SK-N-SH treated with all-trans-retinoic acid at 6 μM for 48 hours (cell line): Measurements from ENCODE around the gene PCDHGA3.
"Not testable (repeated sequence)": the region's sequence is repeated elsewhere in the genome, so short reads cannot be mapped to it uniquely, and the experiment has no call there.

Source experiments
- ATAC-seq: fragments of 200-7000 bp; cut with Tn5 transposase; 3 replicates; pipeline ENCODE4 v1.9.1; 2020; ENCODE audit warnings: mild to moderate bottlenecking, moderate library complexity
- BACH2 ChIP-seq: fragments of 250-450 bp; sonication (Bioruptor Pico); IDR thresholded peaks from 2 replicates; pipeline ENCODE4 v1.9.0; 2021; ENCODE audit warnings: mild to moderate bottlenecking, borderline replicate concordance
- ESRRG ChIP-seq: fragments of 250-450 bp; sonication (Bioruptor Pico); IDR thresholded peaks from 2 replicates; pipeline ENCODE4 v1.6.1; 2021; ENCODE audit warnings: mild to moderate bottlenecking
- GLIS3 ChIP-seq: fragments of 250-450 bp; sonication (Bioruptor Pico); IDR thresholded peaks from 2 replicates; pipeline ENCODE4 v1.5.0; 2020; ENCODE audit warnings: mild to moderate bottlenecking, moderate library complexity
- ISL1 ChIP-seq: fragments of 250-450 bp; sonication (Bioruptor Pico); IDR thresholded peaks from 2 replicates; pipeline ENCODE4 v2.1.2; 2022; ENCODE audit warnings: mild to moderate bottlenecking, moderate library complexity
- OSR1 ChIP-seq: fragments of 250-450 bp; sonication (Bioruptor Pico); IDR thresholded peaks from 2 replicates; pipeline ENCODE4 v1.8.0; 2022; ENCODE audit warnings: moderate library complexity, mild to moderate bottlenecking, inconsistent platforms
- PPARA ChIP-seq: fragments of 250-450 bp; sonication (Bioruptor Pico); IDR thresholded peaks from 2 replicates; pipeline ENCODE4 v1.5.0; 2020; ENCODE audit warnings: mild to moderate bottlenecking, borderline replicate concordance
- SNAI2 ChIP-seq: fragments of 250-450 bp; sonication (Bioruptor Pico); IDR thresholded peaks from 2 replicates; pipeline ENCODE4 v1.5.0; 2020; ENCODE audit warnings: mild to moderate bottlenecking, moderate library complexity
- TOX ChIP-seq: fragments of 250-450 bp; sonication (Bioruptor Pico); IDR thresholded peaks from 2 replicates; pipeline ENCODE4 v1.8.0; 2021; ENCODE audit warnings: mild to moderate bottlenecking, moderate library complexity, borderline replicate concordance
- ZFP3 ChIP-seq: fragments of 250-450 bp; sonication (Bioruptor Pico); IDR thresholded peaks from 2 replicates; pipeline ENCODE4 v1.5.0; 2020; ENCODE audit warnings: mild to moderate bottlenecking, moderate library complexity
- ZFP30 ChIP-seq: fragments of 450-650 bp; formaldehyde crosslinking; IDR thresholded peaks from 2 replicates; pipeline ENCODE4 v1.5.0; 2022; ENCODE audit warnings: mild to moderate bottlenecking, moderate library complexity
- ZNF565 ChIP-seq: fragments of 450-650 bp; formaldehyde crosslinking; conservative IDR thresholded peaks from 2 replicates; pipeline ENCODE4 v1.5.0; 2020; ENCODE audit warnings: low read depth, mild to moderate bottlenecking, moderate library complexity
- ZNF8 ChIP-seq: fragments of 450-650 bp; formaldehyde crosslinking; IDR thresholded peaks from 2 replicates; pipeline ENCODE4 v1.5.0; 2020; ENCODE audit warnings: mild to moderate bottlenecking, moderate library complexity
- TF ChIP-seq, protein P1 (sequence below): fragments of 250-450 bp; sonication (Bioruptor Pico); IDR thresholded peaks from 2 replicates; pipeline ENCODE4 v1.5.1; 2020; ENCODE audit warnings: low read depth, mild to moderate bottlenecking, moderate library complexity
- TF ChIP-seq, protein P2 (sequence below): fragments of 250-450 bp; sonication (Bioruptor Pico); IDR thresholded peaks from 2 replicates; pipeline ENCODE4 v1.8.0; 2020; ENCODE audit warnings: mild to moderate bottlenecking, moderate library complexity, borderline replicate concordance
- TF ChIP-seq, protein P3 (sequence below): fragments of 250-450 bp; sonication (Bioruptor Pico); IDR thresholded peaks from 2 replicates; pipeline ENCODE4 v1.5.1; 2021; ENCODE audit warnings: mild to moderate bottlenecking, moderate library complexity

Gene PCDHGA3

DNA sequence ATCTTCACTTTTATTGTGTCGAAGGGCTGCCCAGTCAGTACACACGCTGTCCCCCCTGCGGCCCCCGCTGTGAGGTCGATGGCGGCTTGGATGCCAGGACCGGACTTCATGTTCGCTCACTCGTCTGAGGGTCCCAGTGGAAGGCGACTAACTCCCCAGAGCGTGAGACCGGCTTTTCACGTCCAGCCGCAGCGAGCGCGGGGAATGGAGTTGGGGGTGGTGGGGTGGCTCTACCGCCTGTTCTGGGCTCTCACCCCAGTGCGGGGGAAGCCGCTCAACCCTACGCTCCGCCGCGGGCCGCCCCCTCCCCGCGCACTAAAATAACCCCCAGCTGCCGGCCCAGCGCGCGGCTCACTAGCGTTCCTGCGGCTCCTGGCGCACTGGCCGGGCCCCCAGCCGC, 39.9 kb upstream of the PCDHGA3 start, which contains the start of gene SLC25A2:
Gene SLC25A2, minus strand, starts transcription at position 294 of the 400 bp plus-strand sequence. Its CDS starts 184 bp downstream, at position 110.
- TF ChIP-seq ISL1 (CRISPR knock-in tag) = no peak
- no peak for TF ChIP-seq OSR1 (CRISPR knock-in tag)
- TF ChIP-seq ZFP30 = no peak
- TF ChIP-seq, protein P1, sequence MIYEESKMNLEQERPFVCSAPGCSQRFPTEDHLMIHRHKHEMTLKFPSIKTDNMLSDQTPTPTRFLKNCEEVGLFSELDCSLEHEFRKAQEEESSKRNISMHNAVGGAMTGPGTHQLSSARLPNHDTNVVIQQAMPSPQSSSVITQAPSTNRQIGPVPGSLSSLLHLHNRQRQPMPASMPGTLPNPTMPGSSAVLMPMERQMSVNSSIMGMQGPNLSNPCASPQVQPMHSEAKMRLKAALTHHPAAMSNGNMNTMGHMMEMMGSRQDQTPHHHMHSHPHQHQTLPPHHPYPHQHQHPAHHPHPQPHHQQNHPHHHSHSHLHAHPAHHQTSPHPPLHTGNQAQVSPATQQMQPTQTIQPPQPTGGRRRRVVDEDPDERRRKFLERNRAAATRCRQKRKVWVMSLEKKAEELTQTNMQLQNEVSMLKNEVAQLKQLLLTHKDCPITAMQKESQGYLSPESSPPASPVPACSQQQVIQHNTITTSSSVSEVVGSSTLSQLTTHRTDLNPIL (CRISPR knock-in tag) = no peak
- no peak for TF ChIP-seq GLIS3 (CRISPR knock-in tag)
- TF ChIP-seq ZNF8 (CRISPR knock-in tag) = no peak
- TF ChIP-seq SNAI2 (CRISPR knock-in tag) = no peak
- TF ChIP-seq BACH2 (CRISPR knock-in tag) = no peak
- TF ChIP-seq ZFP3 (CRISPR knock-in tag) = no peak
- no peak for TF ChIP-seq PPARA (CRISPR knock-in tag)
- TF ChIP-seq, protein P2, sequence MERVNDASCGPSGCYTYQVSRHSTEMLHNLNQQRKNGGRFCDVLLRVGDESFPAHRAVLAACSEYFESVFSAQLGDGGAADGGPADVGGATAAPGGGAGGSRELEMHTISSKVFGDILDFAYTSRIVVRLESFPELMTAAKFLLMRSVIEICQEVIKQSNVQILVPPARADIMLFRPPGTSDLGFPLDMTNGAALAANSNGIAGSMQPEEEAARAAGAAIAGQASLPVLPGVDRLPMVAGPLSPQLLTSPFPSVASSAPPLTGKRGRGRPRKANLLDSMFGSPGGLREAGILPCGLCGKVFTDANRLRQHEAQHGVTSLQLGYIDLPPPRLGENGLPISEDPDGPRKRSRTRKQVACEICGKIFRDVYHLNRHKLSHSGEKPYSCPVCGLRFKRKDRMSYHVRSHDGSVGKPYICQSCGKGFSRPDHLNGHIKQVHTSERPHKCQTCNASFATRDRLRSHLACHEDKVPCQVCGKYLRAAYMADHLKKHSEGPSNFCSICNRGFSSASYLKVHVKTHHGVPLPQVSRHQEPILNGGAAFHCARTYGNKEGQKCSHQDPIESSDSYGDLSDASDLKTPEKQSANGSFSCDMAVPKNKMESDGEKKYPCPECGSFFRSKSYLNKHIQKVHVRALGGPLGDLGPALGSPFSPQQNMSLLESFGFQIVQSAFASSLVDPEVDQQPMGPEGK (CRISPR knock-in tag) = no peak
- TF ChIP-seq, protein P3, sequence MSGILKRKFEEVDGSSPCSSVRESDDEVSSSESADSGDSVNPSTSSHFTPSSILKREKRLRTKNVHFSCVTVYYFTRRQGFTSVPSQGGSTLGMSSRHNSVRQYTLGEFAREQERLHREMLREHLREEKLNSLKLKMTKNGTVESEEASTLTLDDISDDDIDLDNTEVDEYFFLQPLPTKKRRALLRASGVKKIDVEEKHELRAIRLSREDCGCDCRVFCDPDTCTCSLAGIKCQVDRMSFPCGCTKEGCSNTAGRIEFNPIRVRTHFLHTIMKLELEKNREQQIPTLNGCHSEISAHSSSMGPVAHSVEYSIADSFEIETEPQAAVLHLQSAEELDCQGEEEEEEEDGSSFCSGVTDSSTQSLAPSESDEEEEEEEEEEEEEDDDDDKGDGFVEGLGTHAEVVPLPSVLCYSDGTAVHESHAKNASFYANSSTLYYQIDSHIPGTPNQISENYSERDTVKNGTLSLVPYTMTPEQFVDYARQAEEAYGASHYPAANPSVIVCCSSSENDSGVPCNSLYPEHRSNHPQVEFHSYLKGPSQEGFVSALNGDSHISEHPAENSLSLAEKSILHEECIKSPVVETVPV (CRISPR knock-in tag) = no peak
- no peak for ATAC-seq

GRCh38 chr5:141306630-141307029, 37.0 kb upstream of the PCDHGA3 start:
- ATAC-seq = no peak
- peak; percentile 69; the same call in 1 of the 2 replicates for TF ChIP-seq ZNF8 (CRISPR knock-in tag)
- TF ChIP-seq, protein P2 (CRISPR knock-in tag) = no peak

DNA sequence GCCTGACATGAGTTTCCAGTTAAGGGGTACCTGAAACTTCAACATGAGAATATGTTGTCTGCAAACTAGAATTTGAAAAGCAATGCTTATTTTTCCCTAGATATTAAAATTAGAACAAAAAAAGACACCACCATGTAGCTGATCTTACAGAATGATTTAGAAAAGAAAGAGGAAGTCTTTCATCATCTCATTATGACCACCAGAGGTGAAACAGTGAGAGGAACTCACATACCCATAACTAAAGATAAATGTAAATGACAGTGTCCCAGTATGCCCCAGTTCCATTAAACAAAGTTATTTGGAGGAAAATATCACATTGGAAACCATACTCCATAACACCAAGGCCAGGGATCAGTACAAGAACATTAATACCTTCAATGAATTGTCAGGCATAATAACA, 29.9 kb upstream of the PCDHGA3 start:
- no peak for ATAC-seq

GRCh38 chr5:141316963-141317362, 26.7 kb upstream of the PCDHGA3 start:
- not testable (repeated sequence) for ATAC-seq

More for the DNA sequence above, 29.9 kb upstream of the PCDHGA3 start:
- no peak for TF ChIP-seq ESRRG (CRISPR knock-in tag)
- TF ChIP-seq, protein P1 (CRISPR knock-in tag) = no peak
- no peak for TF ChIP-seq PPARA (CRISPR knock-in tag)
- TF ChIP-seq ISL1 (CRISPR knock-in tag) = no peak
- TF ChIP-seq, all 23 proteins: peak for 0

GRCh38 chr5:141319202-141319601, 24.4 kb upstream of the PCDHGA3 start:
- no peak for ATAC-seq
- no peak for TF ChIP-seq TOX (CRISPR knock-in tag)

GRCh38 chr5:141319699-141320098, 23.9 kb upstream of the PCDHGA3 start:
- no peak for ATAC-seq
- TF ChIP-seq ZNF565 (CRISPR knock-in tag) (no peak), ZNF8 (CRISPR knock-in tag) (no peak)
- TF ChIP-seq, protein P2 (CRISPR knock-in tag) = 0 out of 2 replicates have a peak, but pooled peaks have one; percentile 14
